ENCODE measurements around the gene KCNJ8. TPM values are rescaled to one million over a fixed set of nuclear protein-coding genes. Genes with fewer than 3 reads are reported as not detected.

KCNJ8 gene
- total RNA-seq, 1 donor from 2014 or later = 12.8 TPM

GRCh38 chr12:21725731-21726130 is 48.8 kb downstream of the KCNJ8 start:
- Histone ChIP-seq H3K4me3 (no peak overlapping the region), H3K27ac (no peak overlapping the region), H3K4me1 (no peaks in the 10 kb centered on the region), H3K36me3 (no peaks in the 10 kb centered on the region), H3K27me3 (ENCODE audit: low read depth) (no peaks in the 10 kb centered on the region), H3K9me3 (no peaks in the 10 kb centered on the region)
- TF ChIP-seq CTCF (IDR thresholded peaks at IDR 0.05) = no peak
- DNase-seq (no peak), ATAC-seq (no peak)
- intact Hi-C loops (cut with DNase I) = no loop called here

- TF ChIP-seq CTCF (IDR thresholded peaks at IDR 0.05) = no peak
- no peak overlapping the region for H3K27ac ChIP-seq
- no peaks in the 10 kb centered on the region for H3K9me3 ChIP-seq
- no peaks in the 10 kb centered on the region for H3K36me3 ChIP-seq
- no peaks in the 10 kb centered on the region for H3K27me3 ChIP-seq (ENCODE audit: low read depth)
- H3K4me3 ChIP-seq = no peak overlapping the region
- DNase-seq = no peak
- ATAC-seq = no peak
- intact Hi-C loops (cut with DNase I) = no loop called here
- no peaks in the 10 kb centered on the region for H3K4me1 ChIP-seq
These were observed 55.4 kb downstream of the KCNJ8 start for GRCh38 chr12:21718944-21719650.

- ATAC-seq (no peak), DNase-seq (no peak)
- H3K4me3 ChIP-seq = no peak overlapping the region
- H3K9me3 ChIP-seq = no peaks in the 10 kb centered on the region
- TF ChIP-seq CTCF (IDR thresholded peaks at IDR 0.05) = no peak
- no peaks in the 10 kb centered on the region for H3K27me3 ChIP-seq (ENCODE audit: low read depth)
- intact Hi-C loops (cut with DNase I) = no loop called here
- H3K36me3 ChIP-seq = no peaks in the 10 kb centered on the region
- H3K4me1 ChIP-seq = no peaks in the 10 kb centered on the region
- no peak overlapping the region for H3K27ac ChIP-seq
These were observed 56.1 kb downstream of the KCNJ8 start for GRCh38 chr12:21718403-21718802.

- no peak for TF ChIP-seq CTCF (IDR thresholded peaks at IDR 0.05)
- intact Hi-C loops (cut with DNase I) = no loop called here
- DNase-seq = no peak
- H3K27me3 ChIP-seq (ENCODE audit: low read depth) = no peaks in the 10 kb centered on the region
- H3K4me3 ChIP-seq = no peak overlapping the region
- ATAC-seq = no peak
- no peak overlapping the region for H3K27ac ChIP-seq
- no peaks in the 10 kb centered on the region for H3K9me3 ChIP-seq
- H3K4me1 ChIP-seq = no peaks in the 10 kb centered on the region
- no peaks in the 10 kb centered on the region for H3K36me3 ChIP-seq
These were observed 56.7 kb downstream of the KCNJ8 start for GRCh38 chr12:21717767-21718166.

- DNase-seq (no peak), ATAC-seq (no peak)
- intact Hi-C loops (cut with DNase I) = no loop called here
- Histone ChIP-seq H3K9me3 (no peaks in the 10 kb centered on the region), H3K4me3 (no peak overlapping the region), H3K4me1 (no peaks in the 10 kb centered on the region), H3K27me3 (ENCODE audit: low read depth) (no peaks in the 10 kb centered on the region), H3K27ac (no peak overlapping the region), H3K36me3 (no peaks in the 10 kb centered on the region)
- TF ChIP-seq CTCF (IDR thresholded peaks at IDR 0.05) = no peak
These were observed 59.1 kb downstream of the KCNJ8 start for GRCh38 chr12:21715386-21715785.

Other genes with a start within 250 kb of the KCNJ8 start
- gene SPX, start 248.4 kb downstream of the KCNJ8 start, total RNA-seq = 0.59 TPM
- gene GYS2, start 169.9 kb downstream of the KCNJ8 start, total RNA-seq = not detected
- gene LDHB, start 116.9 kb downstream of the KCNJ8 start, total RNA-seq = 382 TPM
- gene ABCC9, start 166.7 kb upstream of the KCNJ8 start, total RNA-seq = 27.5 TPM

Measured in lower lobe of right lung (tissue), 2 donors.